HEK293 (cell line): ENCODE data around the gene GLIS1.

Experiments used
- ZNF112 ChIP-seq: fragments of 450-650 bp; formaldehyde crosslinking; IDR thresholded peaks from 2 replicates; pipeline ENCODE4 v1.5.0; 2017; ENCODE audit warnings: missing biosample characterization, missing genetic modification characterization
- ZNF138 ChIP-seq: fragments of 450-650 bp; formaldehyde crosslinking; IDR thresholded peaks from 2 replicates; pipeline ENCODE4 v1.5.1; 2016; ENCODE audit warnings: missing biosample characterization, missing genetic modification characterization, borderline replicate concordance
- ZNF555 ChIP-seq: fragments of 450-650 bp; formaldehyde crosslinking; conservative IDR thresholded peaks from 2 replicates; pipeline ENCODE4 v1.5.1; 2017; ENCODE audit warnings: missing biosample characterization, mild to moderate bottlenecking, missing genetic modification characterization, inconsistent platforms
- TF ChIP-seq, protein P1 (sequence below): fragments of 450-650 bp; formaldehyde crosslinking; IDR thresholded peaks from 2 replicates; pipeline ENCODE4 v1.5.1; 2016; ENCODE audit warnings: missing biosample characterization, missing genetic modification characterization
- TF ChIP-seq, protein P2 (sequence below): fragments of 450-650 bp; formaldehyde crosslinking; IDR thresholded peaks from 2 replicates; pipeline ENCODE4 v1.5.1; 2016; ENCODE audit warnings: missing biosample characterization, missing genetic modification characterization, borderline replicate concordance

DNA sequence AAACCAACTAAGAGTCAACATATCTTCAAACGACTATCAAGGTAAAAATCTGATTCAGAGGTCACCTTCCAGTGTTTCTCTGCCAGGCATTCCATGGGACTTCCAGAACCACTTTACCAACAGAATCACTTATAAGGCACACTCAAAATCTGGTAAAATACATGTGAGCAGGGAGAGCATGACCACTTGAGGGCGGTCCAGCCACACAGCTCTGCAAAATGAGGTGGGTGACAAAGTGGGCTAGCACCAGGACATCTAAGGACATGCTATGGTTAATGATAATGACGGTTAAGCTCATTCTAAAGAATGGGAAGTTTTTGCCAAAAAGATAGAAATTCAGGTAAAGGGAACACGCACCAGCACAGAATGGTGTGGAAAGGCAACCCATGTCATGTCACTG is 24.5 kb upstream of the GLIS1 start:
- TF ChIP-seq ZNF138 (tag by site-specific recombination) (no peak), ZNF112 (no peak), ZNF555 (tag by site-specific recombination) (no peak)
- TF ChIP-seq, protein P1, sequence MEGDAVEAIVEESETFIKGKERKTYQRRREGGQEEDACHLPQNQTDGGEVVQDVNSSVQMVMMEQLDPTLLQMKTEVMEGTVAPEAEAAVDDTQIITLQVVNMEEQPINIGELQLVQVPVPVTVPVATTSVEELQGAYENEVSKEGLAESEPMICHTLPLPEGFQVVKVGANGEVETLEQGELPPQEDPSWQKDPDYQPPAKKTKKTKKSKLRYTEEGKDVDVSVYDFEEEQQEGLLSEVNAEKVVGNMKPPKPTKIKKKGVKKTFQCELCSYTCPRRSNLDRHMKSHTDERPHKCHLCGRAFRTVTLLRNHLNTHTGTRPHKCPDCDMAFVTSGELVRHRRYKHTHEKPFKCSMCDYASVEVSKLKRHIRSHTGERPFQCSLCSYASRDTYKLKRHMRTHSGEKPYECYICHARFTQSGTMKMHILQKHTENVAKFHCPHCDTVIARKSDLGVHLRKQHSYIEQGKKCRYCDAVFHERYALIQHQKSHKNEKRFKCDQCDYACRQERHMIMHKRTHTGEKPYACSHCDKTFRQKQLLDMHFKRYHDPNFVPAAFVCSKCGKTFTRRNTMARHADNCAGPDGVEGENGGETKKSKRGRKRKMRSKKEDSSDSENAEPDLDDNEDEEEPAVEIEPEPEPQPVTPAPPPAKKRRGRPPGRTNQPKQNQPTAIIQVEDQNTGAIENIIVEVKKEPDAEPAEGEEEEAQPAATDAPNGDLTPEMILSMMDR (tag by site-specific recombination) = no peak
- TF ChIP-seq, protein P2, sequence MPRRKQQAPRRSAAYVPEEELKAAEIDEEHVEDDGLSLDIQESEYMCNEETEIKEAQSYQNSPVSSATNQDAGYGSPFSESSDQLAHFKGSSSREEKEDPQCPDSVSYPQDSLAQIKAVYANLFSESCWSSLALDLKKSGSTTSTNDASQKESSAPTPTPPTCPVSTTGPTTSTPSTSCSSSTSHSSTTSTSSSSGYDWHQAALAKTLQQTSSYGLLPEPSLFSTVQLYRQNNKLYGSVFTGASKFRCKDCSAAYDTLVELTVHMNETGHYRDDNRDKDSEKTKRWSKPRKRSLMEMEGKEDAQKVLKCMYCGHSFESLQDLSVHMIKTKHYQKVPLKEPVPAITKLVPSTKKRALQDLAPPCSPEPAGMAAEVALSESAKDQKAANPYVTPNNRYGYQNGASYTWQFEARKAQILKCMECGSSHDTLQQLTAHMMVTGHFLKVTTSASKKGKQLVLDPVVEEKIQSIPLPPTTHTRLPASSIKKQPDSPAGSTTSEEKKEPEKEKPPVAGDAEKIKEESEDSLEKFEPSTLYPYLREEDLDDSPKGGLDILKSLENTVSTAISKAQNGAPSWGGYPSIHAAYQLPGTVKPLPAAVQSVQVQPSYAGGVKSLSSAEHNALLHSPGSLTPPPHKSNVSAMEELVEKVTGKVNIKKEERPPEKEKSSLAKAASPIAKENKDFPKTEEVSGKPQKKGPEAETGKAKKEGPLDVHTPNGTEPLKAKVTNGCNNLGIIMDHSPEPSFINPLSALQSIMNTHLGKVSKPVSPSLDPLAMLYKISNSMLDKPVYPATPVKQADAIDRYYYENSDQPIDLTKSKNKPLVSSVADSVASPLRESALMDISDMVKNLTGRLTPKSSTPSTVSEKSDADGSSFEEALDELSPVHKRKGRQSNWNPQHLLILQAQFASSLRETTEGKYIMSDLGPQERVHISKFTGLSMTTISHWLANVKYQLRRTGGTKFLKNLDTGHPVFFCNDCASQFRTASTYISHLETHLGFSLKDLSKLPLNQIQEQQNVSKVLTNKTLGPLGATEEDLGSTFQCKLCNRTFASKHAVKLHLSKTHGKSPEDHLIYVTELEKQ (tag by site-specific recombination) = no peak
